Kidney tubule cell (primary cell): ENCODE measurements around the gene SNW1.
"Not testable (repeated sequence)": the region's sequence is repeated elsewhere in the genome, so short reads cannot be mapped to it uniquely, and the experiment has no call there.

Source experiments
- DNase-seq: peaks from one replicate; pipeline ENCODE4 v3.0.0-alpha.2; 2018; ENCODE audit warnings: low spot score

The SNW1 gene

DNA sequence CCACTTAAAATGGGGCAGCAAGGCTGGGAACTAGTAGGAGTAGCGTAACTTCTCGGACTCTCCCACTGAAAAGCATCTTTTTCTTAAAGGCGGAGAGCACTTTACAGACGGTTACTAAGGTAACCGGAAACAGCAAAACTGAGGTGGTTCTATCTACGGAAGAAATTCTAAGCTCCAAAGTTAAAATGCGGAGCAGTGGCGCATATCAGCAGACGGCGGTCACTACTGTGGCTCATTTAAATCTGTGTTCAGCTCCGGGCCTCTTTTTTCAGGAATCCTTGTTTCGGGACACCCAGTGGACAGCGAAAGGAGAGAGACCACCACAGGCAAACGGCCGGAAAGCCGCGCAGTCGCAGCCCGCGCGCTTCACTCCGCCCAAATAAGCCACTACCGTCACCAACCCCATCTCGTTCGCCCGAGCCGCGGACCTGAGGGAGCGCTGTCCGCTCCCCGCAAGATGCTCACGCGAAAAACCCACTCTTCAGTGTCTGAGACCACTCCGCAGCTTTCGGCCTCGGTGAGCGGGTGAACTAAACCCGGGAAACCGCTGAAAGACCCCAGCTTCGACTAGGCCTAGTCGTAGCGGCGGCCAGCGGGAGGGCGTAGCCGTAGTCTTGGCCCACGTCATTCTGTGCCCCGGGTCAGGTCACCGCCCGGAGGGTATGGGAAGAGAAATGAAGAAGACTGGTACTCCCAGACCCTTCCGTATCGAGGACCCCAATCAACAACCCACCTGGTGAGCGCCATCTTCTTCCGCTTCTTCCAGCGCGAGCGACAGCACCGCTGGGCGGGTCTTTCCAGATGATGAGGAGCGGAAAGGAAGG, at the start of gene SNW1:
TSS of gene SNW1 (minus strand) at position 776 of the 824 bp plus-strand sequence. CDS start at position 747, 29 bp downstream.
- peak; percentile 95 for DNase-seq

DNA sequence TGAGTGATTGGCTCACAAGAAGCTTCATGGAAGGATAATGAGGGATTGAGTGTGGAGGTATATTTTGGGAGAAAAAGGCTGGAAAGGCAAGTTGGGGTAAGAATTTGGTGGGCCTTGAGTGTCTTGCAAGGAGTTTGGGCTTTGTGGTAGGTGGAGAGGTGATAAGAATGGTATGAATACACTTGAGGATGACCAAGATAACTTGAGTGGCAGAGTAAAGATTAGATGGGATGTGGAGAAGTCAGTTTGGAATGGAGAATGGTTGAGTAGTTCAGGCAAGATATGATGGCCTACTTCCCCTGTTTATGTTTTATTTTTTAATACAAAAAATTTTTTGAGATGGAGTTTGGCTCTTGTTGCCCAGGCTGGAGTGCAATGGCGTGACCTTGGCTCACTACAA, 48.1 kb upstream of the SNW1 start:
- DNase-seq = no peak

DNA sequence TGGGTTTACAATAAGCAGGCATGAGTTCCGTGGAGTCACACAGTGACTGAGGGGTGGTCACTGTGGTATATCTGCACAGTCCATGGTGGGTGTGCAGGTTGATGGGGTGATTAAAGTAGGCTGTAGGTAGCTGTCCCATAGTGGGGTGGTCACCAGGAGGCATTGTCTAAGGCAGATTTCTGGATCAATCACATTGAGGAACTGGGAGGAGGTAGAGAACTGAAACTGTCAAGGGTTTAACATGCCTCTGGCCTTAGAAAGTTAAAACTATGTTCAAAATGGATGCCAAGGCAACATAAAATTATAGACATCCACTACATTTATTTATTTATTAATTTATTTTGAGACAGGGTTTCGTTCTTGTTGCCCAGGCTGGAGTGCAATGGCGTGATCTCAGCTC, 47.3 kb upstream of the SNW1 start:
- DNase-seq = no peak

DNA sequence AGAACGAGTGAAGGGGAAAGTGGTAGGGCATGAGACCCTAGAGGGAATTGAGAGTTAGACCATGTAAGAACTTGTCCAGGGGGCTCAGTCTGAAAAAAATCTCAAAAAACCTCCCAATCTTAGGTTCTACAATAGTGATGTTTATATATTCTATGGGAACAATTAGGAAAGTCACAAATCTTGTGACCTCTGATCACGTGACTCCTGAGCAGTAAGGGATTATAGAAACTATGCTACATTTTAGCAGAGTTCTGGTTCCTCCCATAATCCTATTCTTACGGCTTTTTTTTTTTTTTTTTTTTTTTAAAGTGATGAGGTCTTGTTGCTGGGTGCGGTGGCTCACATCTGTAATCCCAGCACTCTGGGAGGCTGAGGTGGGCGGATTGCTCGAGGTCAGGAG, 44.8 kb upstream of the SNW1 start:
- DNase-seq = no peak

DNA sequence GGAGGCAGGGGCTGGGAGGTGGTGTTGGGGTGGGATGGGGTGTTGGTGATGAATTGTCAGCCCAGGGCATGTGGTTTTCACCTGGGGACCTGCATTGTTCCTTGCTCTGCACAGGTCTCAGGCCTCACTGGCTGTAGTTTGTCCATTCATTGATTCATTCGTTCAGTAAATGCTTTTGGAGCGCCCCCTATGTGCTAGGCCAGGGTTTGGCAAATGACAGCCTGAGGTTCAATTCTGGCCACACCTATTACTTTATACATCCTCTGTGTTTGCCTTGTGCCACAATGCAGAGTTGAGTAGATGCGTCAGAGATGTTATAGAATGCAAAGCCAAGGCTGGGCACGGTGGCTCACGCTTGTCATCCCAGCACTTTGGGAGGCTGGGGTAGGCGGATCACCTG, 43.6 kb upstream of the SNW1 start:
- DNase-seq = peak; percentile 13

DNA sequence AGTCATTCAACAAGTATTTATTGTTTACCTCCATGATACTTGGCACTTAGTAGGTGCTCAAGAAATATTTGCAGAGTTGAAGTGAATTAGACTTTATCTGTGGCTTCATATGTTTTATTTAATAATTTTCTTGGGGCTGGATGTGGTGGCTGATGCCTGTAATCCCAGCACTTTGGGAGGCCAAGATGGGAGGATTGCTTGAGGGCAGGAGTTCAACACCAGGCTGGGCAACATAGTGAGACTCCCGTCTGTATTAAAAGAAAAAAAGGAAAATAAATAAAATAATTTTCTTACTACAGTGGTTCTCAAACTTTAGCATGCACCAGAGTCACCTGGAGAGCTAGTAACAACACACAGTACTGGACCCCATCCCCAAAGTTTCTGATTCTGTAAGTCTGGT, 39.9 kb upstream of the SNW1 start:
- no peak for DNase-seq

DNA sequence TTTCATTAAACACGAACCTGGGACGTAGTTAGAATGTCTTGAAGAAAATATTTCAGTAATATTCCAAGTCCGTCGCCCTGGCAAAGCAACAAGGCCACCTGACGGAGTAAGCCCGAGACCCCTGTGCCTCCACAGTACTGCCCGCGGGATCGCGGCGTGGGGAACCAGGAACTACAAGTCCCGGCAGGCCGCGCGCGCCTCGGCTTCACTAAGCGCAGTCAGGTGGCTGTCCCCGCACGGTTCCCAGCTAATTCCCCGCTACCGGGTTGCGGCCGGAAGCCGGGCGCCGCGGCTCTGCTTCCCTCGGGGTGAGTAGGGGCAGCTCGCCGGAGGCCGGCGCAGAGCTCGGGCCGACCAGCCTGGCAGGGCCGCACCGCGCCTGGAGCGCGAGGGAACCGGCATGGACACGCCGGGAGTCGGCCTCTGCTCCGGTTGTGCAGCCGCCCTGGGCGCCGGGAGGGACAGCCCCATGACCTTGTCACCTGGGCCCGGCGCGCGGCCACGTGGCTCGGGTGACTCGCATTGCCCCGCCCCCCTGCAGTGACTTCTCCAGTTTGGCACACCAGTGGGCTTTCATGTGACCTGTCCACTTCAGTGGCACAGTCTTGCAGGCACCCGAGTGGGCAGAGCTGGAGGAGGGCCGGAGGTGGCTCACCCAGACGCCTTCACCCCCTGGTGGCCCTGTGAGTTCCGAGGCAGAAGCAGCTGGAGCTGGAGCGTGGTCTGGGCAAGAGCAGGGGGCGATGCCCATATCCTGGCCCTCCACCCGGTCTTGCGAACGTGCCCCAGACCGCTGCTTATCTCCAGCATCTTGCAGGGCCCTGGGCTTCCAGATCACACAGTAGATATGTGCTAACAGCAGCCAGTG, 39.1 kb upstream of the SNW1 start, which contains the start of gene ADCK1:
TSS of gene ADCK1 (plus strand) at position 247 of the 868 bp plus-strand sequence. CDS start 18,870 bp downstream, outside the sequence.
- DNase-seq = peak; percentile 83

DNA sequence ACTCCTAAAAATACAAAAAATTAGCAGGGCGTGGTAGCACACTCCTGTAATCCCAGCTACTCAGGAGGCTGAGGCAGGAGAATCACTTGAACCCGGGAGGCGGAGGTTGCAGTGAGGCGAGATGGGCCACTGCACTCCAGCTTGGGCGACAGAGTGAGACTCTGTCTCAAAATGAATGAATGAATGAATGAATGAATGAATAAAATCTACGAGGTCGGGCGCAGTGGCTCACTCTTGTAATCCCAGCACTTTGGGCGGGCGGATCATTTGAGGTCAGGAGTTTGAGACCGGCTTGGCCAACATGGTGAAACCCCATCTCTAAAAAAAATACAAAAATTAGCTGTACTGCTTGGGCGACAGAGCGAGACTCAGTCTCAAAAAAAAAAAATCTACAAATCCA, 38.5 kb upstream of the SNW1 start:
- DNase-seq = not testable (repeated sequence)

DNA sequence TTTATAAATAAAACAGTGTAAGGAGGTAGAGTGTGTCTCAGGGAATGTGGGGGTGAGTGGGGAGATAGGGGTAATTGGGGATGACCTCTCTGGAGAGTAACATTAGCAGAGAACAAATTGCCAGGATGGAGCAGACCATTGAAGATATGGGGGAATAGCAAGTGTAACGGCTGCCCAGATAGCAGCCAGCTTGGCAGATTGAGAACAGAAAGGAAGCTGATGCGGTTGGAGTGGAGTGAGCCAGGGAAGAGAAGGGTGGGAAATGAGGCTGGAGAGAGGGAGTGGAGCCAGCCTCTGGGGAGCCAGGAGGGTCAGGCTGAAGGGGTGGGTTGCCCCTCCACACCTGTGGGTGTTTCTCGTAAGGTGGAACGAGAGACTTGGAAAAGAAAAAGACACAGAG, 33.4 kb upstream of the SNW1 start:
- no peak for DNase-seq

DNA sequence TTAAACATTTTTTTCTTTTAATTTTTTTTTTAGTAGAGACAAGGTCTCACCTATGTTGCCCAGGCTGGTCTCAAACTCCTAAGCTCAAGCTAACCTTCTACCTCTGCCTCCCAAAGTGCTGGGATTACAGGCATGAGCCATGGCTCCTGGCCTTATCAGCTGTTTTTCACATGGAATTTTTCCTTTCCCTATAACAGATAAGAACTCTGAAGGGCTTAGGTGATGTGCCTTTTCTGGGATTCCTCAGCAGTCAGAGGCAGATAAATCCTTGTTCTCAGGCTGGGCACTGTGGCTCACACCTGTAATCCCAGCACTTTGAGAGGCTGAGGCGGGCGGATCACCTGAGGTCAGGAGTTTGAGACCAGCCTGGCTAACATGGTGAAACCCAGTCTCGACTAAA, 32.3 kb upstream of the SNW1 start:
- not testable (repeated sequence) for DNase-seq

DNA sequence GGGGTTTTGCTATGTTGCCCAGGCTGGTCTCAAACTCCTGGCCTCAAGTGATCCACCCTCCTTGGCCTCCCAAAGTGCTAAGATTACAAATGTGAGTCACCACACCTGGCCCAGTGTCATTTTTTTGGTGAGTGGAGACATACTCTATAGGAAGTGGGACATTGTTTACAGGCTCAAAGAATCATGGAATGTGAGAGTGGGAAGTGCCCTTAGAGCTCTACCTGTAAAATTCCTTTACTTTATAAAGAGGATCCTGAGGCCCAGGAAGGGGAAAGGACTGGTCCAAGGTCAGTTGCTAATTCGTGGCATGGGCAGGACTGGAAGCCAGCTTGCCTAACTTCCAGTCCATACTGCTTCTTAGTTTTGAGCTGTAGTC, 30.3 kb upstream of the SNW1 start:
- no peak for DNase-seq

DNA sequence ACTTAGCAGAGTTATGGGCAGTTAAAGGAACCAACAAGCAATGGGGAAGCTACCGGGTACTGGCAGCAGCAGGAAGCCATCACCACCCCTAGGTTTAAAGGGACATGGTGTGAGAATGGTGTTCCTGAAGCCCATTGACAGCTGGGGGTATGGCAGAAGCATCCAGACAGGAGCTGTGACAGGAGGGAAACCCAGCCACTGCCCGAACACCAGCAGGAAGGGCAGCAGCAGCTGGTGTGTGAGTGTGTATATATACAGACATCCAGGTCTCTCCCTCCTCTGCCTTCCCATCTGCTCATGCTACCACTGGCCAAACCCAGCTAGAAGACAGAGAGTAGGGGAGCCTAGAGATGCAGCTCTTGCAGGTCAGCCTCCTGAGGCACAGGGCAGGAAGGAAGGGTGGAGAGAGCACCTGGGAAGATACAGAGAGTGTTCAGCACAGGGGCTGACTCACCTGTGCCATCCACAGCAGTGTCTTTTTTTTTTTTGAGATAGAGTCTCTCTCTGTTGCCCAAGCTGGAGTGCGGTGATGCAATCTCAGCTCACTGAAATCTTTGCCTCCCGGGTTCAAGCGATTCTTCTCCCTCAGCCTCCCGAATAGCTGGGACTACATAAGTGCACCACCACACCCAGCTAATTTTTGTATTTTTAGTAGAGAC, 29.7 kb upstream of the SNW1 start:
- DNase-seq = no peak

DNA sequence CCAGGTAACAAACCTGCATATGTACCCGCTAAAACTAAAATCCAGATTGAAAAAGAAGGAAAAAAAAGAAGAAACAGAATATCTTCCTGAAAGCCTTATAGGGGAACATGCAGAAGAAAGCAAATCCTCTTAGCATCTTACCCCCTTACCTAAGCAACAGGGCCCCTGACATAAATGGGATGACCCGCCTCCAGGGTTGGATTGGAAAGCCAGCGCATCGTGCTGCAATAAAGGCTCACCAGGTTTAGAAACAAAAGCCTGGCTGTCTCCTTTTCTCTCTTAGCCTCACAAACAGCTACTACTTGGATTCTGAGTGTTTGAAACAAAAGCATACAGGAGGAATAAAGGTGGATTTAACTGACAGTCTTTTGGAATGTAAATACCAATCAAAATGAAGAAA, 25.2 kb upstream of the SNW1 start:
- DNase-seq = no peak

DNA sequence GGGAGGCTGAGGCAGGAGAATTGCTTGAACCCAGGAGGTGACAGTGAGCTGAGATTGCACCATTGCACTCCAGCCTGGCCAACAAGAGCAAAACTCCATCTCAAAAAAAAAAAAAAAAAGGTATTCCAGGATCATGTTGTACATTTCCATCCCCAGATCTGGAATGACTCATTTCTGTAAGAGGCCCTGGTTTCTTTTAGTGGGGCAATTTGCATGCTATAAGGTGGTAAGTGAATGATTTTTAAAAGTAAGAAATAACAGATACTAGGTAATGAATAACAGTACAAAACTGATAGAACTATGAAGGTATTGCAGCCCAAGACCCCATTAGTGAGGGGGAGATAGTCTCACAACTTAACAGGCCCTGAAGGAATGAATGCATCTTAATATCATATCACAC, 21.2 kb upstream of the SNW1 start:
- no peak for DNase-seq

DNA sequence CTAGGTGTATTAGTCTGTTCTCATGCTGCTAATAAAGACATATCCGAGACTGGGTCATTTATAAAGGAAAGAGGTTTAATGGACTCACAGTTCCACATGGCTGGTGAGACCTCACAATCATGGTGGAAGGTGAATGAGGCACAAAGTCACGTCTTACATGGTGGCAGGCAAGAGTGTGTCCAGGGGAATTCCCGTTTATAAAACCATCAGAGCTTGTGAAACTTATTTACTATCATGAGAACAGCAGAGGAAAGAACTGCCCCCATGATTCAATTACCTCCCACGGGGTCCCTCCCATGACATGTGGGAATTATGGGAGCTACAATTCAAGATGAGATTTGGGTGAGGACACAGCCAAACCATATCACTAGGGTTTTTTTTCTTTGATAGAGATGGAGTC, 13.0 kb upstream of the SNW1 start:
- DNase-seq = not testable (repeated sequence)

DNA sequence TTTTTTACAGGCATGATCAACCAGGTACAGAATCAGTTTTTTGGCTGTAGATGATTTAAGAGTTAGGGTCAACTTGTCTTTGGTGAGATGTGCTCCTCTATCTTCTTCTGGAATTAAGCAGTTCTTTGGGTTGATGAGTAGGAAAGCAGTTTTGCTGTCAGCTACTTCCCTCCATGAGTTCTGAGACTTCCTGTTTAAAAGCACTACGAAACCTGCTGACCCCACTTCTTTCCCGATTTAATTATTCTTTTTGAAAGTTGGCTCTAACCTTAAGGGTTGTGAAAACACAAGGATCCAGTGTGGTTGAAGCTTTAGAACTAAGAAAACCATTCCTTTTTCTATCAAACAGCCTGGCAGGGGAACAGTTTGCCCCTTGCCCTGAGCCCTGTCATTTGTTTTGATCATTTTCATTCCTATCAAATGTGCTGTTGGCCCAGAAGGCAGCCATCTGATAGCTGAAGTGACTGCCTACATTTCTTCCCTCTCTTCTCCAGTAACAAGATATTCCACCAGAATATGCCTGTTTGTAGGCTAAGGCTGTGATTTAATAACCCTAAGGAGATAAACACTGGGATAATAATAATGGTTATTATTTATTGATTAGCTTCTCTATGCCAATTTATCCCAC, 7.6 kb upstream of the SNW1 start:
- DNase-seq = not testable (repeated sequence)

DNA sequence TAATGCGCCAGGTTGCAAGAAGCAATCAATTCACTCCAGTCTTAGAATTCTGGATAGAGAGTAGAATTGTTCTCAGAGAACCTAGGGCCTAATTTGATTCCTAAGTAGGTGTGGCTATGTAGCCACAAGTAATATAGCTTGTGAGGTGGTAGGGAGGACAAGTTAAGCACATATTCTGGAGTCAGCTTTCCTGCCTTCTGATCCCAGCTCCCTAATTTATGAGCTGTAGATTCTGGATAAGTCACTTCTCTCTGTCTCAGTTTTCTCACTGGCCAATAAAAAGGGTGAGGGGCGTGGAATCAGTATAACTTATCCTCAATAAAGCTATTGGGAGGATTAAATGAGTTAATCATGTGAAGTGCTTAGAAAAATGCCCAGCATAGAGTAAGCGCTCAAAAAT, 3.0 kb upstream of the SNW1 start:
- no peak for DNase-seq

DNA sequence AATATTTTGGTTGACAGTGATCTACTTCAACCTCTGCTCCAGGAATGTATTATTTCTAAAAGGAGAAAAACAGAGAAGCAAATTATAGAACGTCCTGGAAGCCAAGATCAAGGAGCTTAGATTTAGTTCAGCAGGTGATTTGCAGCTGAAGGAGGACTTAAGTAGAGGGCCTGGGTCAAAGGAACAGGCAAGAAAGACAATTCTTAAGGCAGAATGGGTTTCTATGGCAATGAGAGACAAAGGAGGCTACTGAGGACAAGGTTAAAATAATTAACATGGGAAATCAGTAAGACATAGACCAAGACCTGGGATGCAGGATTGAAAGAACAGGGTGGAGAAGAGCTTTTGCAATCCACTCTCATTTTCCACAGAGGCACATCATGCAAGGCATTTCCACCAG, 2.4 kb upstream of the SNW1 start:
- DNase-seq = no peak

DNA sequence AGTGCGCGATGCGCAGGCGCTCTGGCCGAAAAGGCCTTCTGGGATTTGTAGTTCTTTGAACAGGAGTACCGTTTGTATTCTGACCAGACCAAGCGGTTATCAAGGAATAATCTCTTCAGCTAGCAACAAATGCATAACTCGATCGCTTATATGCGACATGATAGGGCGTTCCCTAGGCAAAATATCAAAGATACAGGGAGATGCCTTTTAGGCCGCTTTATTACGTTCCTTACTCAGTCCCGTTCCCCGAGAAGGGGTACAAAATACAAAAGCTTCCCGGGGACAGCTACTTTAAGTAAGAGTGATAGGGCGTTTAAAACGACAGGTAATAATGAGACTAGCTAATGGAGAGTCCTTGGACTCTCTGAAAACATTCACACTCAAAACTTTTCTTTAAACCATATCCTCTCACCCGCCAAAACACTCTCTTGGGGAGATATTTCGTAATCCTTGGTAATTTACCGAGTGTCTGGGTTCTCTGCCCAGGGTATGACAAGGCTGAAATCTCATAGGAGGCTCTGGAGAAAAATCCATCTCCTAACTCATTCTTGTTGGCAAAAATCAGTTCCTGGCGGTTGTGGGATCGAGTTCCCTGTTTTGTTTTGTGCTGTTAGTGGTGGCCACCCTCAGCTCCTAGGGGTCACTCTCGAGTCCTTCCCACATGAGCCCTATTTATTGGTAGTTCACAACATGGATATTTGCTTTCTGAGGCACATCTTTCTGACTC, 412 bp upstream of the SNW1 start:
- peak; percentile 40 for DNase-seq

DNA sequence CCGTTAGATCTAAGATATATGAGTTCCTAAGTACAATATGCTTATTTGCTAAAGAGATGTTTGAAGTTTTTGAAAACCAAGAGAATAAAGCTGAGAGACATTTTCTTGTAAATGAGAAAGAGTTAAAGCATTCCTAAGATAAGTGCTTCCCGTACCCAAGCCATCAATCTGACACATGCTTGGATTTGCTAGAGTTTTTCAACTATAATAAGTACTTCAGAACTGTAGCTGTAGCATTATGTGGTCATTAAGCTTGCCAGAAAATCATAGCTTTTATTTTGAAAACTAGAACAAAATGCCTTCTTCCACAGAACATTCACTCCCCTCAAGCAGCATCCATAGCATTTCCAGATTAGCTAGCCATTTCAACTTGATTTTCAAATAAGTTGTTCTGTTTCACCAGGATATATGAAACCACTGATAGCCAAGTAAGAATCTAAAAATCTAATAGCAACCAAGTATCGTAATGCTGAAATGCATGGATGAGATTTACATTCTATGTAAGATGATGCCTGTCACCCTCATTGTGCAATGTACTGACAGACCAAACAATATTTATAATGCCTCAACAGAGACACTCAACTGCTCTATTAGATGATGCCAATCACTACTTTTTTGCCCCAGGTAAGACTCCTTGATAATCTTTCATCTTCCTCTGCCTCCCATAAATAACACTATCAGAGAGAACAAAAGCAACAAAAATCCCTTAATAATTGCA, 8.0 kb downstream of the SNW1 start:
- no peak for DNase-seq

DNA sequence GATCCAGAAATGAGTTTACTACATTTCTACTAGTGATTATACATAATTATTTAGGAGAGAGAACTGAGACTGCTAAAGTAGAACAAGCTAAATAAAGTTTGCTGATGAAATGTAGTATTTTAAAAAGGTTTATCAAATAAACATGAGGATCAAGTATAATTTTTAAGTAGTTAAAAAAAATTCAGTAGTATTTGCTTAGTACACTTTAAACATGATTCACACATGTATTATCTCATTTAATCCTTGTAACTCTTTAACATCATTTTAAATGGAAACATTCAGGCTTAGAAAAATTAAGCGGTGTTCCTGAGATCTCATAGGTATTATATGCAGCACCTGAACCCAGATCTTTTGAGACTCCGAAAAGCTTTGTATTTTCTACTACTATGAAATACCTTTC, 8.7 kb downstream of the SNW1 start:
- no peak for DNase-seq
